Liver (tissue), 9 donors: ENCODE data around the gene PRR30. TPM values are rescaled to one million over a fixed set of nuclear protein-coding genes. Genes with fewer than 3 reads are reported as not detected.

Experiments
- DNase-seq: peaks from one replicate; pipeline ENCODE4 v3.0.0-alpha.2; 2017; ENCODE audit warnings: low spot score
- H3K27ac ChIP-seq, 2 donors: one replicate each; pipeline ENCODE4 v1.7.0; 2013; ENCODE audit warnings: inconsistent platforms in 2 of 2, low read length in 2 of 2, control low read depth in 1 of 2, low read depth in 1 of 2, mild to moderate bottlenecking in 1 of 2
- H3K27me3 ChIP-seq, 4 donors: one replicate each; pipeline versions ENCODE4 v1.6.1 to v1.7.0; 2013; ENCODE audit warnings: low read length in 3 of 4, inconsistent platforms in 1 of 4, mild to moderate bottlenecking in 1 of 4, moderate library complexity in 1 of 4; ENCODE audit not compliant: control insufficient read depth in 4 of 4, insufficient read depth in 4 of 4
- H3K36me3 ChIP-seq, 4 donors: one replicate each; pipeline versions ENCODE4 v1.6.1 to v1.7.0; 2013; ENCODE audit warnings: low read length in 3 of 4, mild to moderate bottlenecking in 3 of 4, low read depth in 1 of 4, moderate library complexity in 1 of 4; ENCODE audit not compliant: control insufficient read depth in 4 of 4, insufficient read depth in 3 of 4
- H3K4me1 ChIP-seq, 4 donors: one replicate each; pipeline versions ENCODE4 v1.6.1 to v1.7.0; 2013; ENCODE audit warnings: low read length in 3 of 4, mild to moderate bottlenecking in 3 of 4, moderate library complexity in 1 of 4; ENCODE audit not compliant: control insufficient read depth in 4 of 4, insufficient read depth in 4 of 4
- H3K4me3 ChIP-seq, 3 donors: one replicate each; pipeline versions ENCODE4 v1.6.1 to v1.7.0; 2013; ENCODE audit warnings: low read length in 3 of 3, control low read depth in 1 of 3, low read depth in 1 of 3, mild to moderate bottlenecking in 1 of 3
- H3K9ac ChIP-seq, 2 donors: one replicate each; pipeline ENCODE4 v1.7.0; 2013; ENCODE audit warnings: low read length in 2 of 2, mild to moderate bottlenecking in 2 of 2, moderate library complexity in 2 of 2, control low read depth in 1 of 2, low read depth in 1 of 2
- H3K9me3 ChIP-seq, 4 donors: one replicate each; pipeline versions ENCODE4 v1.6.1 to v1.7.0; 2013; ENCODE audit warnings: low read length in 3 of 4; ENCODE audit not compliant: control insufficient read depth in 4 of 4
- ATF3 ChIP-seq: IDR thresholded peaks from 2 replicates; pipeline ENCODE4 v1.6.1; 2016; ENCODE audit warnings: antibody characterized with exemption
- CTCF ChIP-seq: fragments of 150-350 bp; IDR thresholded peaks from 2 replicates; pipeline ENCODE4 v1.5.1; 2017; ENCODE audit warnings: improper control_type of control experiment, low read depth, low read length; ENCODE audit not compliant: missing input control
- EGR1 ChIP-seq, 2 donors: IDR thresholded peaks; 2 replicates each; pipeline ENCODE4 v1.6.1; 2016 to 2018; ENCODE audit warnings: antibody characterized with exemption in 2 of 2, low read depth in 2 of 2
- FOXA1 ChIP-seq: IDR thresholded peaks from 2 replicates; pipeline ENCODE4 v1.6.1; 2016; ENCODE audit warnings: antibody characterized with exemption
- FOXA2 ChIP-seq: IDR thresholded peaks from 2 replicates; pipeline ENCODE4 v1.6.1; 2016; ENCODE audit warnings: antibody characterized with exemption
- GABPA ChIP-seq, 2 donors: IDR thresholded peaks in 1 of 2; conservative IDR thresholded peaks in 1 of 2; 2 replicates each; pipeline ENCODE4 v1.6.1; 2016; ENCODE audit warnings: antibody characterized with exemption in 2 of 2, mild to moderate bottlenecking in 1 of 2, moderate library complexity in 1 of 2
- HNF4A ChIP-seq, 2 donors: conservative IDR thresholded peaks; 2 replicates each; pipeline ENCODE4 v1.6.1; 2016; ENCODE audit warnings: antibody characterized with exemption in 2 of 2, mild to moderate bottlenecking in 2 of 2
- HNF4G ChIP-seq: IDR thresholded peaks from 2 replicates; pipeline ENCODE4 v1.6.1; 2016; ENCODE audit warnings: antibody characterized with exemption
- JUND ChIP-seq, 2 donors: IDR thresholded peaks; 2 replicates each; pipeline ENCODE4 v1.6.1; 2016; ENCODE audit warnings: antibody characterized with exemption in 2 of 2
- MAX ChIP-seq: IDR thresholded peaks from 2 replicates; pipeline ENCODE4 v1.6.1; 2016; ENCODE audit warnings: antibody characterized with exemption
- NR2F2 ChIP-seq: IDR thresholded peaks from 2 replicates; pipeline ENCODE4 v1.6.1; 2016; ENCODE audit warnings: antibody characterized with exemption
- RAD21 ChIP-seq, 2 donors: IDR thresholded peaks; 2 replicates each; pipeline ENCODE4 v1.6.1; 2016; ENCODE audit warnings: antibody characterized with exemption in 2 of 2, mild to moderate bottlenecking in 2 of 2
- RXRA ChIP-seq, 2 donors: IDR thresholded peaks; 2 replicates each; pipeline ENCODE4 v1.6.1; 2017 to 2018; ENCODE audit warnings: antibody characterized with exemption in 2 of 2, mild to moderate bottlenecking in 1 of 2
- SP1 ChIP-seq: IDR thresholded peaks from 2 replicates; pipeline ENCODE4 v1.6.1; 2018; ENCODE audit warnings: antibody characterized with exemption, mild to moderate bottlenecking
- TAF1 ChIP-seq: conservative IDR thresholded peaks from 2 replicates; pipeline ENCODE4 v1.6.1; 2016; ENCODE audit warnings: antibody characterized with exemption, mild to moderate bottlenecking
- YY1 ChIP-seq: IDR thresholded peaks from 2 replicates; pipeline ENCODE4 v1.6.1; 2016; ENCODE audit warnings: antibody characterized with exemption, mild to moderate bottlenecking
- WGBS: extraction: QIAGEN DNeasy Blood & Tissue Kit; methylation state at CpG from one replicate; pipeline ENCODE4 v1.1.7; 2013; 5-methylcytosine and 5-hydroxymethylcytosine counted together
- polyA plus RNA-seq, 2 donors: library from polyadenylated mRNA; stranded (reverse) in 1 of 2; unstranded in 1 of 2; fragments of 200-250 nt in 1 of 2; fragments of >200 nt in 1 of 2; fragmentation: Nextera tagmentation in 1 of 2; extraction: Ambion mirVana in 1 of 2; gene quantifications; one replicate each; pipeline versions ENCODE4 v1.2.1 to v1.2.3, GENCODE V29; 2013 to 2015
- total RNA-seq, 2 donors: library from RNA; depleted of rRNA; stranded (reverse); fragments of >200 nt; gene quantifications; one replicate each; pipeline ENCODE4 v1.2.3, GENCODE V29; 2014
- TF ChIP-seq, protein P1 (sequence below): IDR thresholded peaks from 2 replicates; pipeline ENCODE4 v1.6.1; 2016; ENCODE audit warnings: antibody characterized with exemption
- TF ChIP-seq, protein P2 (sequence below): IDR thresholded peaks from 2 replicates; pipeline ENCODE4 v1.6.1; 2016; ENCODE audit warnings: antibody characterized with exemption, mild to moderate bottlenecking
- donor health status: healthy.
- donor health status: healthy.
- donor health status: healthy.
- donor health status: healthy.
- donor health status: healthy.

Gene PRR30
- total and polyA plus RNA-seq, 4 donors, result not detected

GRCh38 chr2:27185331-27186026, 46.3 kb upstream of the PRR30 start:
- no peaks in the 10 kb centered on the region for H3K36me3 ChIP-seq
- no peaks in the 10 kb centered on the region for H3K9me3 ChIP-seq
- no peak overlapping the region for H3K4me3 ChIP-seq
- no peaks in the 10 kb centered on the region for H3K27me3 ChIP-seq
- H3K4me1 ChIP-seq, result peaks cover 6 to 33% (median 17%) of the 10 kb centered on the region in 4 donors
- WGBS, result 22% methylated on average over 6 of the region's 6 CpGs
- peak; percentile 32 for TF ChIP-seq ATF3
- peak; percentile 96 to 97 for TF ChIP-seq RXRA (IDR thresholded peaks at IDR 0.05)
- TF ChIP-seq HNF4A (conservative IDR thresholded peaks at IDR 0.05), result peak; percentile 73 to 78
- TF ChIP-seq, protein P1, sequence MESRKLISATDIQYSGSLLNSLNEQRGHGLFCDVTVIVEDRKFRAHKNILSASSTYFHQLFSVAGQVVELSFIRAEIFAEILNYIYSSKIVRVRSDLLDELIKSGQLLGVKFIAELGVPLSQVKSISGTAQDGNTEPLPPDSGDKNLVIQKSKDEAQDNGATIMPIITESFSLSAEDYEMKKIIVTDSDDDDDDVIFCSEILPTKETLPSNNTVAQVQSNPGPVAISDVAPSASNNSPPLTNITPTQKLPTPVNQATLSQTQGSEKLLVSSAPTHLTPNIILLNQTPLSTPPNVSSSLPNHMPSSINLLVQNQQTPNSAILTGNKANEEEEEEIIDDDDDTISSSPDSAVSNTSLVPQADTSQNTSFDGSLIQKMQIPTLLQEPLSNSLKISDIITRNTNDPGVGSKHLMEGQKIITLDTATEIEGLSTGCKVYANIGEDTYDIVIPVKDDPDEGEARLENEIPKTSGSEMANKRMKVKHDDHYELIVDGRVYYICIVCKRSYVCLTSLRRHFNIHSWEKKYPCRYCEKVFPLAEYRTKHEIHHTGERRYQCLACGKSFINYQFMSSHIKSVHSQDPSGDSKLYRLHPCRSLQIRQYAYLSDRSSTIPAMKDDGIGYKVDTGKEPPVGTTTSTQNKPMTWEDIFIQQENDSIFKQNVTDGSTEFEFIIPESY, result peak; percentile 69
- peak; percentile 53 for TF ChIP-seq FOXA2
- TF ChIP-seq TAF1, result peak; percentile 41
- TF ChIP-seq YY1, result peak; percentile 89
- peak in 1 of 2 donors; percentile 19 for TF ChIP-seq GABPA (IDR thresholded peaks at IDR 0.05 in 1 of 2, conservative IDR thresholded peaks at IDR 0.05 in 1 of 2)
- peak; percentile 47 to 51 for TF ChIP-seq JUND (IDR thresholded peaks at IDR 0.05)
- peak in 1 of 2 donors; percentile 58 for TF ChIP-seq EGR1 (IDR thresholded peaks at IDR 0.05; ENCODE audit: low read depth in 2 of 2)
- peak; percentile 74 for TF ChIP-seq MAX
- TF ChIP-seq FOXA1, result peak; percentile 21
- TF ChIP-seq HNF4G, result no peak
- TF ChIP-seq CTCF, result no peak
- TF ChIP-seq, protein P2, sequence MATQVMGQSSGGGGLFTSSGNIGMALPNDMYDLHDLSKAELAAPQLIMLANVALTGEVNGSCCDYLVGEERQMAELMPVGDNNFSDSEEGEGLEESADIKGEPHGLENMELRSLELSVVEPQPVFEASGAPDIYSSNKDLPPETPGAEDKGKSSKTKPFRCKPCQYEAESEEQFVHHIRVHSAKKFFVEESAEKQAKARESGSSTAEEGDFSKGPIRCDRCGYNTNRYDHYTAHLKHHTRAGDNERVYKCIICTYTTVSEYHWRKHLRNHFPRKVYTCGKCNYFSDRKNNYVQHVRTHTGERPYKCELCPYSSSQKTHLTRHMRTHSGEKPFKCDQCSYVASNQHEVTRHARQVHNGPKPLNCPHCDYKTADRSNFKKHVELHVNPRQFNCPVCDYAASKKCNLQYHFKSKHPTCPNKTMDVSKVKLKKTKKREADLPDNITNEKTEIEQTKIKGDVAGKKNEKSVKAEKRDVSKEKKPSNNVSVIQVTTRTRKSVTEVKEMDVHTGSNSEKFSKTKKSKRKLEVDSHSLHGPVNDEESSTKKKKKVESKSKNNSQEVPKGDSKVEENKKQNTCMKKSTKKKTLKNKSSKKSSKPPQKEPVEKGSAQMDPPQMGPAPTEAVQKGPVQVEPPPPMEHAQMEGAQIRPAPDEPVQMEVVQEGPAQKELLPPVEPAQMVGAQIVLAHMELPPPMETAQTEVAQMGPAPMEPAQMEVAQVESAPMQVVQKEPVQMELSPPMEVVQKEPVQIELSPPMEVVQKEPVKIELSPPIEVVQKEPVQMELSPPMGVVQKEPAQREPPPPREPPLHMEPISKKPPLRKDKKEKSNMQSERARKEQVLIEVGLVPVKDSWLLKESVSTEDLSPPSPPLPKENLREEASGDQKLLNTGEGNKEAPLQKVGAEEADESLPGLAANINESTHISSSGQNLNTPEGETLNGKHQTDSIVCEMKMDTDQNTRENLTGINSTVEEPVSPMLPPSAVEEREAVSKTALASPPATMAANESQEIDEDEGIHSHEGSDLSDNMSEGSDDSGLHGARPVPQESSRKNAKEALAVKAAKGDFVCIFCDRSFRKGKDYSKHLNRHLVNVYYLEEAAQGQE, result peak; percentile 63
- TF ChIP-seq RAD21 (IDR thresholded peaks at IDR 0.05), result peak; percentile 46 to 48
- peak; percentile 64 for TF ChIP-seq NR2F2
- TF ChIP-seq SP1, result peak; percentile 97
- no peak for DNase-seq
- H3K9ac ChIP-seq, result peak overlapping the region in 1 of 2 donors; percentile 62
- H3K27ac ChIP-seq, result peak overlapping the region; percentile 81 to 96
